HL-60 (cell line): ENCODE measurements around the gene MLLT1.

Experiments
- DNase-seq, 2 experiments: peaks; one replicate each; pipeline ENCODE4 v3.0.0-alpha.2; 2010 to 2020; ENCODE audit warnings: low read depth in 1 of 2, low spot score in 1 of 2
- H3K27ac ChIP-seq: fragments of 250-450 bp; sonication (Bioruptor Pico); replicated peaks from 2 replicates; pipeline ENCODE4 v1.5.1; 2020; ENCODE audit warnings: mild to moderate bottlenecking, moderate library complexity
- H3K27me3 ChIP-seq: fragments of 250-450 bp; sonication (Bioruptor Pico); 2 replicates; pipeline ENCODE4 v1.5.1; 2021; ENCODE audit warnings: mild to moderate bottlenecking, moderate library complexity; ENCODE audit not compliant: insufficient read depth, poor library complexity, severe bottlenecking
- H3K4me3 ChIP-seq: replicated peaks from 2 replicates; pipeline ENCODE4 v1.5.1; 2011; ENCODE audit warnings: mild to moderate bottlenecking, control low read depth, low read length; ENCODE audit not compliant: insufficient read depth
- GABPA ChIP-seq: IDR thresholded peaks from 2 replicates; pipeline ENCODE4 v1.6.1; 2012; ENCODE audit warnings: low read depth
- POLR2AphosphoS5 ChIP-seq: IDR thresholded peaks from 2 replicates; pipeline ENCODE4 v1.6.1; 2012; ENCODE audit warnings: low read depth
- SPI1 ChIP-seq: IDR thresholded peaks from 2 replicates; pipeline ENCODE4 v1.6.1; 2012; ENCODE audit warnings: low read depth, mild to moderate bottlenecking, borderline replicate concordance
- TF ChIP-seq, protein P1 (sequence below): IDR thresholded peaks from 2 replicates; pipeline ENCODE4 v1.6.1; 2012; ENCODE audit warnings: low read depth; ENCODE audit not compliant: insufficient replicate concordance
- TF ChIP-seq, protein P2 (sequence below): IDR thresholded peaks from one replicate; pipeline ENCODE4 v1.5.1; 2011; ENCODE audit warnings: low read length, control low read depth, inconsistent platforms; ENCODE audit not compliant: insufficient read depth

MLLT1 gene

DNA sequence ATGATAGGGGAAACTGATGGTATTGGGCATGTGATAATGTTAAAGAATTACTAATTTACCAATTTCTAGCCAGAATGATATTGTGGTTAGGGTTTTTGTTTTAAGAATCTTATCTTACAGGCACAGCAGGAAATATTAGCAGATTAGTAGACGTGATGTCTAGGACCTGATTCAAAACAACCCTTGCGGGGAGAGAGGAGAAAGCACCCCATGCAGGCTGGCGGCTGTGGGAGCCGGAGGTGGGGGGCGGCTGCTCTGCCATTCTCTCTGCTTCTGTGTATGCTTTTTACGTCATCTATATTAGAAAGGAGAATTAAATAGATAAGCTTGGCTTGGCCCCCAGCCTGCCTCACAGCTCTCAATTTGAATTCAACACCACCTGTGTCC is 41.5 kb downstream of the MLLT1 start:
- H3K27ac ChIP-seq = no peak overlapping the region
- no peaks in the 10 kb centered on the region for H3K27me3 ChIP-seq
- H3K4me3 ChIP-seq = no peak overlapping the region
- TF ChIP-seq SPI1 (no peak), GABPA (no peak), POLR2AphosphoS5 (no peak)
- TF ChIP-seq, protein P1, sequence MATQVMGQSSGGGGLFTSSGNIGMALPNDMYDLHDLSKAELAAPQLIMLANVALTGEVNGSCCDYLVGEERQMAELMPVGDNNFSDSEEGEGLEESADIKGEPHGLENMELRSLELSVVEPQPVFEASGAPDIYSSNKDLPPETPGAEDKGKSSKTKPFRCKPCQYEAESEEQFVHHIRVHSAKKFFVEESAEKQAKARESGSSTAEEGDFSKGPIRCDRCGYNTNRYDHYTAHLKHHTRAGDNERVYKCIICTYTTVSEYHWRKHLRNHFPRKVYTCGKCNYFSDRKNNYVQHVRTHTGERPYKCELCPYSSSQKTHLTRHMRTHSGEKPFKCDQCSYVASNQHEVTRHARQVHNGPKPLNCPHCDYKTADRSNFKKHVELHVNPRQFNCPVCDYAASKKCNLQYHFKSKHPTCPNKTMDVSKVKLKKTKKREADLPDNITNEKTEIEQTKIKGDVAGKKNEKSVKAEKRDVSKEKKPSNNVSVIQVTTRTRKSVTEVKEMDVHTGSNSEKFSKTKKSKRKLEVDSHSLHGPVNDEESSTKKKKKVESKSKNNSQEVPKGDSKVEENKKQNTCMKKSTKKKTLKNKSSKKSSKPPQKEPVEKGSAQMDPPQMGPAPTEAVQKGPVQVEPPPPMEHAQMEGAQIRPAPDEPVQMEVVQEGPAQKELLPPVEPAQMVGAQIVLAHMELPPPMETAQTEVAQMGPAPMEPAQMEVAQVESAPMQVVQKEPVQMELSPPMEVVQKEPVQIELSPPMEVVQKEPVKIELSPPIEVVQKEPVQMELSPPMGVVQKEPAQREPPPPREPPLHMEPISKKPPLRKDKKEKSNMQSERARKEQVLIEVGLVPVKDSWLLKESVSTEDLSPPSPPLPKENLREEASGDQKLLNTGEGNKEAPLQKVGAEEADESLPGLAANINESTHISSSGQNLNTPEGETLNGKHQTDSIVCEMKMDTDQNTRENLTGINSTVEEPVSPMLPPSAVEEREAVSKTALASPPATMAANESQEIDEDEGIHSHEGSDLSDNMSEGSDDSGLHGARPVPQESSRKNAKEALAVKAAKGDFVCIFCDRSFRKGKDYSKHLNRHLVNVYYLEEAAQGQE = no peak
- no peak for DNase-seq

DNA sequence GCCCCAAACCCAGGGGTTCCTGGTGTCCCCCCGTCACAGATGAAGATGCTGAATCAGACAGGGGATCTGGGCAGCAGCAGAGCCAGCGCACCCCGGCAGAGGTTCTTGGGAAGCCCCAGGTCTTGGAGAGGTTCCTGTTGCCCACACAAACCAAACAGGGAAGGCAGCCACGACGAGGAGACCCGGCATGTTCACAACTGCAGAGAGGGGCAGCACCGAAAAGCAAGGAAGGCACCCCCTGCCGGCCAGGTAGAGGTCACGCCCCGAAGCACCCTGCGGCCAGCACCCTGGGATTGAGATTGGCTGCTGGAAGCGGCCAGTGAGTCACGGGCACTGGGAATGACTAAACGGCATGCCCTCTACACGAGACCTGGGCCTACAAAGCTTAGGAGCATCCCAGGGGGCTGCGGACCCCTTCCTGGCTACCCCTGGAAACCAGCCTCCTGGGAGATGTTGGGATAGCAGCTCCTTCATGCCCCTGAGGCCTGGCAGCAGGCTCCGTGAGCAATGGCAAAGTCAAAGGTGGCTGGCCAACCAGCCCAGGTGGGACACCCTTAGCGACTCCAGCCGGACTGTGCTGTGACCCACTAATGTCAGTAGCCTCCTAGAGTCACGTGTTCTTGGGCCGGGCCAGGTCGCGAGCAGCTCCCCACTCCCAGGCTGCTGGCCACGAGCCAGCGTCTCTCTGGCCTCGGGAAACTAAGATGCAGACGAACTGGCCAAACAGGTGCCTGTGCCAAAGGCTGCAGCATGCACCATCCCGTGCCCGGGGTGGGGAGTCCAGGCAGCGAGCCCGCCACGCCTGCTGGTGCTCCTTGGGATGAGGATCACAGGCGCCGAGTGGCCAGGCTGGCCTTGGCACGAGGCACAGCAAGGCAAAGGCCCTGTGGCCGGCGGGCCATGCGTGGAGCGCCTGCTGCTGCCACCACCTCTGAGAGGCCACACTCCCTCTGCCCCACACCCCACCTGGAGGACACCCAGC is 43.2 kb downstream of the MLLT1 start:
- Histone ChIP-seq H3K27ac (no peak overlapping the region), H3K27me3 (no peaks in the 10 kb centered on the region)
- TF ChIP-seq POLR2AphosphoS5 (no peak), SPI1 (no peak), GABPA (no peak)
- TF ChIP-seq, protein P1 = no peak
- TF ChIP-seq, protein P2, sequence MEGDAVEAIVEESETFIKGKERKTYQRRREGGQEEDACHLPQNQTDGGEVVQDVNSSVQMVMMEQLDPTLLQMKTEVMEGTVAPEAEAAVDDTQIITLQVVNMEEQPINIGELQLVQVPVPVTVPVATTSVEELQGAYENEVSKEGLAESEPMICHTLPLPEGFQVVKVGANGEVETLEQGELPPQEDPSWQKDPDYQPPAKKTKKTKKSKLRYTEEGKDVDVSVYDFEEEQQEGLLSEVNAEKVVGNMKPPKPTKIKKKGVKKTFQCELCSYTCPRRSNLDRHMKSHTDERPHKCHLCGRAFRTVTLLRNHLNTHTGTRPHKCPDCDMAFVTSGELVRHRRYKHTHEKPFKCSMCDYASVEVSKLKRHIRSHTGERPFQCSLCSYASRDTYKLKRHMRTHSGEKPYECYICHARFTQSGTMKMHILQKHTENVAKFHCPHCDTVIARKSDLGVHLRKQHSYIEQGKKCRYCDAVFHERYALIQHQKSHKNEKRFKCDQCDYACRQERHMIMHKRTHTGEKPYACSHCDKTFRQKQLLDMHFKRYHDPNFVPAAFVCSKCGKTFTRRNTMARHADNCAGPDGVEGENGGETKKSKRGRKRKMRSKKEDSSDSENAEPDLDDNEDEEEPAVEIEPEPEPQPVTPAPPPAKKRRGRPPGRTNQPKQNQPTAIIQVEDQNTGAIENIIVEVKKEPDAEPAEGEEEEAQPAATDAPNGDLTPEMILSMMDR = no peak

GRCh38 chr19:6235031-6235951 is 44.5 kb downstream of the MLLT1 start:
- TF ChIP-seq, protein P2 = no peak
- no peak for TF ChIP-seq GABPA
- TF ChIP-seq SPI1 = no peak
- TF ChIP-seq, protein P1 = no peak
- Histone ChIP-seq H3K27me3 (no peaks in the 10 kb centered on the region), H3K4me3 (no peak overlapping the region), H3K27ac (peak overlapping the region; percentile 80)
- DNase-seq = no peak

More for the DNA sequence above, 43.2 kb downstream of the MLLT1 start:
- DNase-seq = no peak
- no peak overlapping the region for H3K4me3 ChIP-seq
